NCI-H82 treated with DMSO at 0.1 percent for 48 hours (cell line): ENCODE results near the gene CAMK2N2.

Experiments used
- DNase-seq: peaks from one replicate; lab custom pipeline; 2025; ENCODE audit not compliant: unreplicated experiment; lab: John Stamatoyannopoulos, UW

The CAMK2N2 gene

DNA sequence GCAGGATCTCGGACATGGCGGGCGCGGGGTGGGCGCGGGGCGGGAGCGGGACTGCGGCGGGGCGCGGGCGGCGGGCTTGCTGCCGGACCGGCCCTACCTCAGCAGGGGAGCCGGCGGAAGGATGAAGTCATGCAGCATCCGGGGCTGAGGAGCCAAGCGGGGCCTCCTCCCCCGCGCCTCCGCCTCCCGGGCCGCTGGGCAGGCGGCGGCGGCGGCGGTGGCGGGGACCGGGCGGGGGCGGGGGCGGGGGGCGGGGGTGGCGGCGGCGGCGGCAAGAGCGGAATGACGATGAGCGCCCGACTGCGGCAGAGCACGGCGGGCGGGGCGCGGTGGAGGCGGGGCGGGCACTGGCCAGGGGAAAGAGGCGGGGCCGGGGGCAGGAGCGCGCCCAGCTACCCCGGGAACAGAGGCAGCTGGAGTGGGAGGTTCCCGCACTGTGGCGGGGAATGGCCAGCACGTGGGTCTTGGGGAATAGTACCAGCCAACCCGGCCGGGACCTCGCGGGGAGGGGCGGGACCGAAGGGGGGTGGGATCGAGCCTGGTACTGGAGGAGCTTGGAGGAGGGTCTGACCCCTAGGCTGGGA is at the start of gene CAMK2N2:
Gene CAMK2N2 (minus strand): TSS at position 284 of the 584 bp plus-strand sequence. CDS start 268 bp downstream, at position 16.
- peak; percentile 89 for DNase-seq

DNA sequence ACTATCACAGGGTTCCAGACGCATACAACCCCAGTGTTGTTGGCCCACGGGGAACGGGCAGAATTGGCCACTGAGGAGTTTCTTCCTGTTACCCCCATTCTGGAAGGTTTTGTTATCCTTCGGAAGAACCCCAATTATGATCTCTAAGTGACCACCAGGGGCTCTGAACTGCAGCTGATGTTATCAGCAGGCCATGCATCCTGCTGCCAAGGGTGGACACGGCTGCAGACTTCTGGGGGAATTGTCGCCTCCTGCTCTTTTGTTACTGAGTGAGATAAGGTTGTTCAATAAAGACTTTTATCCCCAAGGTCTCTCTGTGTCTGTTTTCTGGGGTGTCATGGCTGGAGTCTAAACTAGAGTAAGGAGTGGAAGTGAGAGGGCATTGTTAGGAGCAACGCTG is 47.4 kb upstream of the CAMK2N2 start:
- DNase-seq: no peak

DNA sequence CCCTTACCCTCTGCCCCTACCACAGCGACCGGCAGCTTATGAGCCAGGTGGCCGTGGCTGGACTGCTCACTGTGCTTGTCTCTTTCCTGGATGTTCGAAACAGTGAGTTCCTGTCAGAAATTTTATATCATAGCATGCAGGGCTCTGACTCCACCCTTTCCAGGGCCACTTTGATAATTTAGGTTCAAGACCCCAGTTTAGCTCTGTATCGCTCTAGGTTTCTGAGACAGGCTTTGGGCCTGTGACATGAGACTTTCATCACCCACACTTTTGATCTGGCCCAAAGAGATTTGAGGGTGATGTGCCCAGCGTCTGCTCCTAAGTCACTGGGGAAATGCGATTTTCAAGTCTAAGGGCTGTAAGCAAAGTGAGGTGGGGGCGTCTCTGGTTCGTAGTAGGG is 46.6 kb upstream of the CAMK2N2 start:
- DNase-seq: no peak

DNA sequence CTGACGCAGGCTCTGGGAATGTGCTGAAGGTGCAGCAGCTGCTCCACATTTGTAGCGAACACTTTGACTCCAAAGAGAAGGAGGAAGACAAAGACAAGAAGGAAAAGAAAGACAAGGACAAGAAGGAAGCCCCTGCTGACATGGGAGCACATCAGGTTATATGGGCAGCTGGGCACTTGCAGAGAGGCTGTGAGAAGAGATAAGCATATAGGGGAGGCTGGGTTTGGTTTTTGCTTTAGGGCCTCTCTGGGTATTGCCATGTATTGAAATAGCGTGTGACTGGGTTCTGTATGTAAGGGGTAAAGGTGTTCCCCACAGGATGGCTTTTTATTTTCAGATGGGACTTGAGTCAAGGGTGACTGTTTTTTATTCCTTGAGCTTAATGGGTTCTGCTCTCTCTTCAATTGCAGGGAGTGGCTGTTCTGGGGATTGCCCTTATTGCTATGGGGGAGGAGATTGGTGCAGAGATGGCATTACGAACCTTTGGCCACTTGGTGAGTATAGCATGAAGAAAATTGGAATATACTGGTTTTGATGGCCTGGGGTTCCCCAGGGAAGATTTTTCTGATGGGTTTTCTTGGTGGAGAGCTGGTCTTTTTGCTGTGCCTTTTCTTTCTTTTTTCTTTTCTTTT is 45.1 kb upstream of the CAMK2N2 start:
- no peak for DNase-seq

GRCh38 chr3:184305577-184305976 is 44.2 kb upstream of the CAMK2N2 start:
- DNase-seq: no peak

GRCh38 chr3:184300378-184300720 is 39.0 kb upstream of the CAMK2N2 start:
- no peak for DNase-seq

DNA sequence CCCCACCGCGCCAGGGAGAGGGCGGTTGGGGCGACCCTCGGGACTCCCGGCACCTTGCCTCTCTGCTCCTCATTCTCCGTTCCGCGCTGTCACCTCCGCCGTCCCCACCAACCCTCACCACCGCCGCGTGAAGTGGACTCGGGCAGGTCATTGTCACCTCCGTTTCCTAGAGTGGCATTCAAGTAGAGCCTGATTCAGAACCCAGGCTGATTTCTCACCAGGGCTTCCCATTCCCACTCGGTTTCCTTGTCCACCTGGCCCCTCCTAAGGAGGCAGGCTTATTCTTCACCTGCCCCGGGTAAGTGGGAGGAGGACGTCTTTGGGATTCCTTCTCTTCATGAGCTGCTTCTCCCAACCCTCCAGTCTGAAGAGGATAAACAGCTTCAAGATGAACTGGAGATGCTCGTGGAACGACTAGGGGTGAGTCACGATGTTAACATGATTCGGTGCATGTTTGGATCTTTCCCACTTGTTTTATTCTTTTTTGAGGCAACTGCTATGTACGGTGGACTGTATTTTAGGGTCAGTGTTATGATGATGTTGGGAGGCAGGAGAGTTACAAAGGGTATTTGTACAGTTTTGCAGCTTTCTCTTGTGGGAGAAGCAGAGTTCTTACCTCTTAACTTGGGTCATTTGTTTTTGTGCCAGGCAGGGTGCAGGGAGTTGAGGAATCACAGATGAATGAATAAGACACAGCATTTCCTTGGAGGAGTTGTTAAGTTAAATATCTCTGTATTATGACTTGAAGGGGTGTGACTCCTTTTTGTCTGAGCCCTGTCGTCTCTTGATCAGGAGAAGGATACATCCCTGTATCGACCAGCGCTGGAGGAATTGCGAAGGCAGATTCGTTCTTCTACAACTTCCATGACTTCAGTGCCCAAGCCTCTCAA is 38.4 kb upstream of the CAMK2N2 start:
- DNase-seq: no peak

GRCh38 chr3:184298759-184299487 is 37.6 kb upstream of the CAMK2N2 start, which contains the start of gene PSMD2:
Gene PSMD2 (plus strand): TSS chr3:184299241. CDS start chr3:184299267, 26 bp downstream.
- peak; percentile 90 for DNase-seq

DNA sequence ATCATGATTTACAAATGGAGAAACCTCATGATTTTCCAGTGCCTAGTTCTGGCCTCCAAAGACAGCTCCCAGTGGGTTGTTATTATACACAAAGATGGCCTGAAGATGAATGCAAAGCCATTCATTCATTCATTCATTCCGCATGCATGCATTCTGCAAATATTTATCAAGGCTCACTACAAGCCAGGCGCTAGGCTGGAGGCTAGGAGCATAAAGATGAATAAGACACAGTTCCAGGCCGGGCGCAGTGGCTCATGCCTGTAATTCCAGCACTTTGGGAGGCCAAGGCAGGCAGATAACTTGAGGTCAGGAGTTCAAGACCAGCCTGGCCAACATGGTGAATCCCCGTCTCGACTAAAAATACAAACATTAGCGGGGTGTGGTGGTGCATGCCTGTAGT is 35.3 kb upstream of the CAMK2N2 start:
- no peak for DNase-seq

DNA sequence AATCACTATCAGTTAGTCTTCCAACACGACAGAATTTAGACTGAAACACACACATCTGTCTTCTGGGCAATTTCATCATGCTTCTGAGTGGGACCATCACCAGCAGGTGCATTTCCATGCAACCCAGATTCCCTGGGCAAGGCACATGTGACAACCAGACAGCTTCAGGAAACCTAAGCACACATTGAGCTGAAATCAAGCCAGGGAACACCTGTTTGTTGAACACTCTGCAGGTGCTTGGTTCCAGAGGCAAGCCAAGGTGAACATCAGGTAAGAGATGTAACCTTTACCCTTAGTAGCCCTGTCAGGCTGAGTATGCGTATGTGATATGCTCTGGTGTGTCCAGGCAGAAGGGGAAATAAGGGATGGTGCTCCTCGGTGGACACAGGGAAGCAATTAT is 34.4 kb upstream of the CAMK2N2 start:
- no peak for DNase-seq

DNA sequence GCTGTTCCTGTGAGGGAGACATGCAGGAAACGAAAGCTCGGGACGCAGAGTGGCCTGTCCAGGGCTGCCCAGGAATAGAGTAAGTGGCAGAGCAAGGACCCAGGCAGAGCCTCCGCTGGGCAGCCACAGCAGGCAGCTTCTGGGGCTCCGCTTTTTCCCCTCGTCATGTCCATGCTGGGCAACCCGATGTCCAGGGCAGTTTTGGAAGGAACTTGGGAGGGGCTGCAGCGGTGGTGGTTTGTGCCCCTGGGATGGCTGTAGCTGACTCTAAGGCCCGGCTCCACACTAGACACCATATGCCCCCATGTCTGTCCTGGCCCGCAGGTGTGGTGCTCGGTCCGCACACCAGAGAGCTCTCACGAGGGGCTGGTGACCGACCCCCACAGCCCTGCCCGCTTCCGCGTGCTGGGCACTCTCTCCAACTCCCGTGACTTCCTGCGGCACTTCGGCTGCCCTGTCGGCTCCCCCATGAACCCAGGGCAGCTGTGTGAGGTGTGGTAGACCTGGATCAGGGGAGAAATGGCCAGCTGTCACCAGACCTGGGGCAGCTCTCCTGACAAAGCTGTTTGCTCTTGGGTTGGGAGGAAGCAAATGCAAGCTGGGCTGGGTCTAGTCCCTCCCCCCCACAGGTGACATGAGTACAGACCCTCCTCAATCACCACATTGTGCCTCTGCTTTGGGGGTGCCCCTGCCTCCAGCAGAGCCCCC is 30.5 kb upstream of the CAMK2N2 start:
- DNase-seq: no peak

DNA sequence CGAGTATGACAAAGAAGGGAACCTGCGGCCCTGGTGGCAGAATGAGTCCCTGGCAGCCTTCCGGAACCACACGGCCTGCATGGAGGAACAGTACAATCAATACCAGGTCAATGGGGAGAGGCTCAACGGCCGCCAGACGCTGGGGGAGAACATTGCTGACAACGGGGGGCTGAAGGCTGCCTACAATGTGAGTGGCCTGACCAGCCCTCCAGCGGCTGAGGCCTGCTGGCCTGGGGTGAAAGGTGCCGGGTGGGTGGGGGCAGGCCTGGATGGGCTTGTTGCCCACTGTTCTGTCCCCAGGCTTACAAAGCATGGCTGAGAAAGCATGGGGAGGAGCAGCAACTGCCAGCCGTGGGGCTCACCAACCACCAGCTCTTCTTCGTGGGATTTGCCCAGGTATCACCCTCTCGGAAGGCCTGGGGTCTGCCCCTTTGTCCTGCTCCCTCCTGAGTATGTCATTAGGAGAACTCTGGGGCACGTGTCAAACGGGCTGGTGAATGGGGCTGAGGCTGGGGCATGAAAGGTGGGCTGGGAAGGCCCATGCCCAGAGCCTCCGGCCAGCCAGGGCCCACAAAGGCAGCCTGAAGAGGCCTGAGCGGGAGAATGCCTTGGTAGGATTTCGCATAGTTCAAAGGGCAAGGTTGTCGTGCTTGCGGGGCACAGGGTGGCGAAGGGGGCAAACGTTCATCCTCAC is 29.8 kb upstream of the CAMK2N2 start:
- DNase-seq: no peak

DNA sequence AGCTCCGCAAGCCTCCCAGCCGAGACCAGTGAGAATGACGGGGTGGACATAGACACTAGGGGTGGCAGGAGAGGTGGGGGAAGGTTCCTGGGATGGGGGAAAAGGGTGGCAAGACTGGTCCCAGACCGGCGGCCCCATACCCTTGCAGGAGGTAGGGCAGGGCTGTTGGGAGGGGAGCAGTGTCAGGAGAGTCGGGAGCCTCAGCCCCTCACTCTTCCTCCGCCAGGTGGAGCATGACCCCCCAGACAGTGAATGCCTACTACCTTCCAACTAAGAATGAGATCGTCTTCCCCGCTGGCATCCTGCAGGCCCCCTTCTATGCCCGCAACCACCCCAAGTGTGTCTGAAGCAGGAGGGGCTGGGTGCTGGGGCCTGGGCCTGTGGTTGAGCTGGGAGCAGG is 29.0 kb upstream of the CAMK2N2 start:
- no peak for DNase-seq

GRCh38 chr3:184289426-184289938 is 28.1 kb upstream of the CAMK2N2 start:
- peak; percentile 67 for DNase-seq

DNA sequence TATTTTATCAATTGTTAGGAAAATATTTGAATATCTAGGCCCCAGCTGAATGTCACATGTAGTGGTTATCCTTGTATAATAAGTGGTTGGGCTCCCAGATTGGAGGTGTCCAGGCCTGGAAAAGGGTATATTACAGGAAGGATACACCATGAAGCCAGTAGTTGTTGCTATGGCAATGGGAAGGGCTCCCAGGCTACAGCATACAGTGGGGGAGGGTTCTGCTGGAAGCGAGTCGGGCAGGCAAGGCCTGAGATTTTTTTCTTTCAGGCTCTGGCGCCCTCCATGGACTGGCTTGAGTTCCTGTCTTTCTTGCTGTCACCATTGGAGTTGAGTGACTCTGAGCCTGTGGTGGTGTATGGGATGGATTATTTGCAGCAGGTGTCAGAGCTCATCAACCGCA is 23.3 kb upstream of the CAMK2N2 start:
- peak; percentile 57 for DNase-seq

DNA sequence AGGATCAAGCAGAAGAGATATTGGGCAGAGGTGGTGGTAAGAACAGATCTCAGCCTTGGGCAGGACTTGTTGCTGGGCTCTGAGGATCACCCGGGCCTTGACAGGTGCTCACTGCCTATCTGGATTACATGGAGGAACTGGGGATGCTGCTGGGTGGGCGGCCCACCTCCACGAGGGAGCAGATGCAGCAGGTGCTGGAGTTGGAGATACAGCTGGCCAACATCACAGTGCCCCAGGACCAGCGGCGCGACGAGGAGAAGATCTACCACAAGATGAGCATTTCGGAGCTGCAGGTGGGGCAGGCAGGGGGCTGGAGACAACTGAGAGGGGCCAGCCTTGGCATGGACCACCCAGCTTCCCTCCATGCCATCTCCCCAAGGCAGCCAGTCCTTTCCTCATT is 22.3 kb upstream of the CAMK2N2 start:
- DNase-seq: no peak

GRCh38 chr3:184282941-184283340 is 21.6 kb upstream of the CAMK2N2 start:
- DNase-seq: no peak

DNA sequence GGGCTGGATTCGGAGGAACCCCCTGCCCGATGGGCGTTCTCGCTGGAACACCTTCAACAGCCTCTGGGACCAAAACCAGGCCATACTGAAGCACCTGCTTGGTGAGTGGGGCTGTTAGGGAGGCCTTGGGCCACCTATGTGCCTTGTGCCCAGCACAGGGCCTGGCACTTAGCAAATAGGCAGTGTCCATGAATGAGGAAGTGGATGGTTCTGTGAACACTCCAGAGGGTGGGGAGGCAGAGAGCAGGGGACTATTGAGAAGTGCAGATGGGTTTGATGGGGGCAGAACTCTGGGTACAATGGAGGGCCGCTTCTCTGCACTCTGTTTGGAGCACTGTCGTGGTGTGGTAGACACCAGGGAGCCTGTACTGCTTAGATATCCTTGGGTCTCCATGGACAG is 16.0 kb upstream of the CAMK2N2 start:
- DNase-seq: no peak

DNA sequence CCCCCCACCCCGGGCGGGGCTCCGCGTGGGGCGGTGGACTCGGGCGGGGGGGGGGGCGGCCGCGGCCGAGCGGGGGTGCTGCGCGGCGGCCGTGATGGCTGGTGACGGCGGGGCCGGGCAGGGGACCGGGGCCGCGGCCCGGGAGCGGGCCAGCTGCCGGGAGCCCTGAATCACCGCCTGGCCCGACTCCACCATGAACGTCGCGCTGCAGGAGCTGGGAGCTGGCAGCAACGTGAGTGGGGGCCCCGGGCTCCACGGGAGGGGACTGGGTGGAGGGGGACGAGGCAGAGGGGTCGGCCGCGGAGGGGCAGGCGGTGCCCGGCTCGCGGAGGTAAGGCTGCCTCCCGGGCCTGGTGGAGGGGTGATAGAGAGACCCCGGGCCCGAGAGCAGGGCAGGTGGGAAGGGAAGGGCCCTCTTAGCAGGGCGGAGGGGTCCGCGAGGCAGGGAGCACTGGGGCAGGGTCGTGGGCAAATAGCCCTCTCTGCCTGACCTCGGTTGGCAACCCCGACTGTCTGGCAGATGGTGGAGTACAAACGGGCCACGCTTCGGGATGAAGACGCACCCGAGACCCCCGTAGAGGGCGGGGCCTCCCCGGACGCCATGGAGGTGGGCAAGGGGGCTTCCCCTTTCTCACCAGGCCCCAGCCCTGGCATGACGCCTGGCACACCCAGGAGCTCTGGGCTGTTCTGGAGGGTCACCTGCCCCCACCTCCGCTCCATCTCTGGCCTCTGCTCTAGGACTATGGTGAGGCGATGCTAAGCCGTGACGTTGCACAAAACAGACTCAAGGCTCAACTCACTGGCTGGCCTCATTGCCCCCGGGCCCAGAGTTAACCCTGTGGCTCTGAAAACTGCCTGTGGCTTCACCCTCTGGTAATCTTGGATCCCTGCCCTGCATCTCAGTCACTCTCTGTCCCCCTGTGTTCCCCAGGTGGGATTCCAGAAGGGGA is 14.9 kb upstream of the CAMK2N2 start, which contains the start of gene ECE2:
Gene ECE2 (plus strand): TSS at position 62 of the 950 bp plus-strand sequence. CDS start 132 bp downstream, at position 194.
- no peak for DNase-seq
